Neural progenitor cell (in vitro differentiated cells): ENCODE data around the gene INPP4B. TPM values are rescaled to one million over a fixed set of nuclear protein-coding genes. Genes with fewer than 3 reads are reported as not detected.

Experiments used
- DNase-seq: peaks from one replicate; pipeline ENCODE4 v3.0.0-alpha.2; 2016; ENCODE audit warnings: low spot score
- H2AFZ ChIP-seq: fragments of 200-600 bp; sonication (generic); replicated peaks from 2 replicates; pipeline ENCODE4 v1.6.1; 2016; ENCODE audit warnings: antibody characterized with exemption
- H3F3A ChIP-seq: fragments of 200-600 bp; sonication (generic); 2 replicates; pipeline ENCODE4 v1.6.1; 2016; ENCODE audit warnings: antibody characterized with exemption, low read depth
- H3K27ac ChIP-seq: fragments of 200-600 bp; sonication (generic); 2 replicates; pipeline ENCODE4 v1.5.1; 2016; ENCODE audit warnings: mild to moderate bottlenecking
- H3K27me3 ChIP-seq: fragments of 200-600 bp; sonication (generic); 2 replicates; pipeline ENCODE4 v1.6.1; 2016; ENCODE audit warnings: mild to moderate bottlenecking, moderate library complexity
- H3K36me3 ChIP-seq: fragments of 200-600 bp; sonication (generic); 2 replicates; pipeline ENCODE4 v1.5.1; 2016
- H3K4me1 ChIP-seq: fragments of 200-600 bp; sonication (generic); 2 replicates; pipeline ENCODE4 v1.6.1; 2016; ENCODE audit warnings: mixed run types
- H3K4me2 ChIP-seq: fragments of 200-600 bp; sonication (generic); 2 replicates; pipeline ENCODE4 v1.6.1; 2016
- H3K4me3 ChIP-seq: fragments of 200-600 bp; sonication (generic); 2 replicates; pipeline ENCODE4 v1.5.1; 2016
- H3K79me2 ChIP-seq: fragments of 200-600 bp; sonication (generic); 2 replicates; pipeline ENCODE4 v1.6.1; 2016; ENCODE audit warnings: low read depth
- H3K9ac ChIP-seq: fragments of 200-600 bp; sonication (generic); 2 replicates; pipeline ENCODE4 v1.6.1; 2016
- H3K9me3 ChIP-seq: fragments of 200-600 bp; sonication (generic); 2 replicates; pipeline ENCODE4 v1.5.1; 2016; ENCODE audit warnings: low read depth
- H4K20me1 ChIP-seq: fragments of 200-600 bp; sonication (generic); 2 replicates; pipeline ENCODE4 v1.6.1; 2016; ENCODE audit warnings: low read depth
- H3K27ac Mint-ChIP-seq: 3 replicates; pipeline ENCODE4 v1.8.0; 2021; ENCODE audit warnings: mixed read lengths
- H3K27me3 Mint-ChIP-seq: 2 replicates; pipeline ENCODE4 v1.8.0; 2022; ENCODE audit warnings: low read depth, mild to moderate bottlenecking, inconsistent platforms, moderate library complexity, mixed read lengths; ENCODE audit not compliant: insufficient read depth
- H3K36me3 Mint-ChIP-seq: 3 replicates; pipeline ENCODE4 v1.8.0; 2021; ENCODE audit warnings: mixed read lengths
- H3K4me1 Mint-ChIP-seq: 3 replicates; pipeline ENCODE4 v1.8.0; 2021; ENCODE audit warnings: mixed read lengths
- H3K4me3 Mint-ChIP-seq: 3 replicates; pipeline ENCODE4 v1.8.0; 2021; ENCODE audit warnings: mild to moderate bottlenecking, moderate library complexity, mixed read lengths
- H3K9me3 Mint-ChIP-seq: 3 replicates; pipeline ENCODE4 v1.8.0; 2020; ENCODE audit warnings: mixed read lengths
- EZH2 ChIP-seq: fragments of 200-600 bp; sonication (generic); IDR thresholded peaks from 2 replicates; pipeline ENCODE4 v1.6.1; 2017; ENCODE audit warnings: antibody characterized with exemption, mild to moderate bottlenecking, moderate library complexity
- EZH2phosphoT487 ChIP-seq: fragments of 200-600 bp; sonication (generic); IDR thresholded peaks from 2 replicates; pipeline ENCODE4 v1.6.1; 2017; ENCODE audit warnings: antibody characterized with exemption
- total RNA-seq: library from RNA; depleted of rRNA; stranded (reverse); fragments of >200 nt; gene quantifications from 2 replicates; pipeline ENCODE4 v1.2.3, GENCODE V29; 2015; ENCODE audit warnings: low replicate concordance
- TF ChIP-seq, protein P1 (sequence below): fragments of 200-600 bp; sonication (generic); IDR thresholded peaks from 2 replicates; pipeline ENCODE4 v1.5.1; 2017; ENCODE audit warnings: antibody characterized with exemption, mild to moderate bottlenecking

The INPP4B gene
- total RNA-seq, 1 donor from 2014 or later, result 1.3 TPM

DNA sequence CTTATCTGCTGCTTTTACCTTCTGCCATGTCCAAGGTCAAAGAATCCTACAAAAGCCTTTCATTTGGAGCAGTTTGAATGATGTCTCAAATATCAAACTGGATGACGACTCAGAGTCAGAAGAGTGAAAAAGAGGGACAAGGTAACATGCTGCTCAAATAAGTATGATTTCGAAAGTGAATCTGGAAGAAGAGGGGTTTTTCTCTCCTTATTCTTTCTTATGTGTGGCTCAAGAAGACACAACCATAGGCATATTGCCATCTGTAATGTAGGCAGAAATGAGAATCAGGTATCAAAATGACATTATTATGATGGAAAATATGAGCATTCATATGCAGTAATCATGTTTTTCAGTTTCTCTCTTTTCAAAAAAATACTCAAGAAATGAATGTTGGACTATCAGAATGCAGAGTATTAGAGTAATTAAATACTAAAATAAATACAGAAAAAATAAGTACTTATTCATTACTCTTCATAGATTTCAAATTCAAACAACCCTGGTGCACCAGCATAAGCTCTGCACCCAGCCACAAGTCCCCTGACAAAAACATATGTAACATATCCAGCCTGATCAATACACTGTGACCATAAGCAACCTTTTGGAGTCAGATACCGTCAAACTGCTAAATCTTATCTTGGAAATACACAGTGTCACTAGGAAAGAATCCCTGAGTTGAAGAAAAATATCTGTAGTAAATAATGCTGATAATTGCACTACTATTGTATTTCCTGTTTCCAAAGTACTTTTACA is 468.6 kb downstream of the INPP4B start:
- H2AFZ ChIP-seq, result no peak overlapping the region
- H3K27ac Mint-ChIP-seq, result no peak overlapping the region

GRCh38 chr4:142376204-142376603 is 469.9 kb downstream of the INPP4B start:
- Mint-ChIP-seq H3K4me3 (no peak overlapping the region), H3K9me3 (no peaks in the 10 kb centered on the region), H3K4me1 (peaks cover 14% of the 10 kb centered on the region), H3K27me3 (no peaks in the 10 kb centered on the region), H3K36me3 (no peaks in the 10 kb centered on the region), H3K27ac (no peak overlapping the region)
- H3K9ac ChIP-seq, result no peak overlapping the region
- no peak overlapping the region for H3K27ac ChIP-seq
- no peak for TF ChIP-seq EZH2phosphoT487
- TF ChIP-seq, protein P1, sequence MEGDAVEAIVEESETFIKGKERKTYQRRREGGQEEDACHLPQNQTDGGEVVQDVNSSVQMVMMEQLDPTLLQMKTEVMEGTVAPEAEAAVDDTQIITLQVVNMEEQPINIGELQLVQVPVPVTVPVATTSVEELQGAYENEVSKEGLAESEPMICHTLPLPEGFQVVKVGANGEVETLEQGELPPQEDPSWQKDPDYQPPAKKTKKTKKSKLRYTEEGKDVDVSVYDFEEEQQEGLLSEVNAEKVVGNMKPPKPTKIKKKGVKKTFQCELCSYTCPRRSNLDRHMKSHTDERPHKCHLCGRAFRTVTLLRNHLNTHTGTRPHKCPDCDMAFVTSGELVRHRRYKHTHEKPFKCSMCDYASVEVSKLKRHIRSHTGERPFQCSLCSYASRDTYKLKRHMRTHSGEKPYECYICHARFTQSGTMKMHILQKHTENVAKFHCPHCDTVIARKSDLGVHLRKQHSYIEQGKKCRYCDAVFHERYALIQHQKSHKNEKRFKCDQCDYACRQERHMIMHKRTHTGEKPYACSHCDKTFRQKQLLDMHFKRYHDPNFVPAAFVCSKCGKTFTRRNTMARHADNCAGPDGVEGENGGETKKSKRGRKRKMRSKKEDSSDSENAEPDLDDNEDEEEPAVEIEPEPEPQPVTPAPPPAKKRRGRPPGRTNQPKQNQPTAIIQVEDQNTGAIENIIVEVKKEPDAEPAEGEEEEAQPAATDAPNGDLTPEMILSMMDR, result no peak
- no peak for TF ChIP-seq EZH2
- no peaks in the 10 kb centered on the region for H3K36me3 ChIP-seq
- no peaks in the 10 kb centered on the region for H4K20me1 ChIP-seq
- no peak overlapping the region for H3K4me3 ChIP-seq
- H3K4me1 ChIP-seq, result peaks cover 7% of the 10 kb centered on the region
- H3K4me2 ChIP-seq, result no peak overlapping the region
- H3F3A ChIP-seq, result no peaks in the 10 kb centered on the region
- no peaks in the 10 kb centered on the region for H3K27me3 ChIP-seq
- H2AFZ ChIP-seq, result no peak overlapping the region
- no peaks in the 10 kb centered on the region for H3K9me3 ChIP-seq
- H3K79me2 ChIP-seq, result no peaks in the 10 kb centered on the region
- no peak for DNase-seq

More for the DNA sequence above, 468.6 kb downstream of the INPP4B start:
- Histone ChIP-seq H3K9ac (no peak overlapping the region), H3K4me2 (no peak overlapping the region), H3K79me2 (no peaks in the 10 kb centered on the region), H3K27me3 (no peaks in the 10 kb centered on the region), H3K4me1 (peaks cover 7% of the 10 kb centered on the region), H3F3A (no peaks in the 10 kb centered on the region), H3K27ac (no peak overlapping the region), H3K9me3 (no peaks in the 10 kb centered on the region), H4K20me1 (no peaks in the 10 kb centered on the region), H3K36me3 (no peaks in the 10 kb centered on the region), H3K4me3 (no peak overlapping the region)
- no peaks in the 10 kb centered on the region for H3K9me3 Mint-ChIP-seq
- no peak for DNase-seq
- no peak overlapping the region for H3K4me3 Mint-ChIP-seq
- TF ChIP-seq EZH2 (no peak), EZH2phosphoT487 (no peak)
- TF ChIP-seq, protein P1, result no peak
- H3K27me3 Mint-ChIP-seq, result no peaks in the 10 kb centered on the region
- H3K4me1 Mint-ChIP-seq, result peaks cover 14% of the 10 kb centered on the region
- H3K36me3 Mint-ChIP-seq, result no peaks in the 10 kb centered on the region

DNA sequence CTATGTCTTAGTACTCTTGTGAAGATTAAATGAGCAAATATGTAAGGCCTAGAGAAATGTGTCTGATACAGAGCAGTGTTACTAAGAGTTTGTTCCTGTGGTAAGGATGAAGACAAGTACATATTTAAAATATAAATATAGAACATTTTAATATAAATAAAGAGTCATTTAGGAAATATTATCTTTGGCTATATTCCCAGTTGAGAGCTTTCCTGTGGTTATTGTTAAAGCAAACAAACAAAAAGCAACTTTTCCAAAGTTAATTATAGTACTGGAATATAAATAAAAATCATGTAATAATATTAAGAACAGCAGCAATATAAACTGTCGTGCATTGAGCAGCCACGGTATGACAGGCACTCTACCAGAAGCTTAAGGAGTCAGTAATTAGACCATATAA is 472.5 kb downstream of the INPP4B start:
- Mint-ChIP-seq H3K27ac (no peak overlapping the region), H3K27me3 (peaks cover 2% of the 10 kb centered on the region), H3K9me3 (peaks cover 10% of the 10 kb centered on the region), H3K36me3 (no peaks in the 10 kb centered on the region), H3K4me3 (no peak overlapping the region), H3K4me1 (peaks cover 12% of the 10 kb centered on the region)
- Histone ChIP-seq H3K4me3 (no peak overlapping the region), H3K79me2 (no peaks in the 10 kb centered on the region), H3K36me3 (peaks cover 6% of the 10 kb centered on the region), H3K4me2 (no peak overlapping the region), H3F3A (no peaks in the 10 kb centered on the region), H3K9ac (no peak overlapping the region), H3K4me1 (peaks cover 7% of the 10 kb centered on the region), H2AFZ (no peak overlapping the region), H4K20me1 (no peaks in the 10 kb centered on the region), H3K27me3 (no peaks in the 10 kb centered on the region), H3K27ac (no peak overlapping the region), H3K9me3 (no peaks in the 10 kb centered on the region)
- DNase-seq, result no peak
- no peak for TF ChIP-seq EZH2
- TF ChIP-seq, protein P1, result no peak
- TF ChIP-seq EZH2phosphoT487, result no peak
